Duodenal mucosa (tissue), 2 donors: ENCODE results near the gene SRSF9.

Experiments used
- H3K27ac ChIP-seq: one replicate; pipeline ENCODE4 v1.7.0; 2013; ENCODE audit warnings: low read depth, low read length
- H3K27me3 ChIP-seq, 2 donors: one replicate each; pipeline ENCODE4 v1.7.0; 2013; ENCODE audit warnings: low read length in 2 of 2, control low read depth in 1 of 2; ENCODE audit not compliant: insufficient read depth in 2 of 2, control insufficient read depth in 1 of 2
- H3K36me3 ChIP-seq, 2 donors: one replicate each; pipeline ENCODE4 v1.7.0; 2013; ENCODE audit warnings: low read length in 2 of 2, control low read depth in 1 of 2; ENCODE audit not compliant: insufficient read depth in 2 of 2, control insufficient read depth in 1 of 2
- H3K4me1 ChIP-seq, 2 donors: one replicate each; pipeline ENCODE4 v1.7.0; 2013; ENCODE audit warnings: low read length in 2 of 2, control low read depth in 1 of 2; ENCODE audit not compliant: insufficient read depth in 2 of 2, control insufficient read depth in 1 of 2
- H3K4me3 ChIP-seq, 2 donors: one replicate each; pipeline ENCODE4 v1.7.0; 2013; ENCODE audit warnings: low read length in 2 of 2, low read depth in 1 of 2
- H3K9ac ChIP-seq, 2 donors: one replicate each; pipeline ENCODE4 v1.7.0; 2013; ENCODE audit warnings: low read length in 2 of 2, low read depth in 1 of 2
- H3K9me3 ChIP-seq, 2 donors: one replicate each; pipeline ENCODE4 v1.7.0; 2013; ENCODE audit warnings: low read length in 2 of 2, control low read depth in 1 of 2; ENCODE audit not compliant: control insufficient read depth in 1 of 2

The SRSF9 gene

DNA sequence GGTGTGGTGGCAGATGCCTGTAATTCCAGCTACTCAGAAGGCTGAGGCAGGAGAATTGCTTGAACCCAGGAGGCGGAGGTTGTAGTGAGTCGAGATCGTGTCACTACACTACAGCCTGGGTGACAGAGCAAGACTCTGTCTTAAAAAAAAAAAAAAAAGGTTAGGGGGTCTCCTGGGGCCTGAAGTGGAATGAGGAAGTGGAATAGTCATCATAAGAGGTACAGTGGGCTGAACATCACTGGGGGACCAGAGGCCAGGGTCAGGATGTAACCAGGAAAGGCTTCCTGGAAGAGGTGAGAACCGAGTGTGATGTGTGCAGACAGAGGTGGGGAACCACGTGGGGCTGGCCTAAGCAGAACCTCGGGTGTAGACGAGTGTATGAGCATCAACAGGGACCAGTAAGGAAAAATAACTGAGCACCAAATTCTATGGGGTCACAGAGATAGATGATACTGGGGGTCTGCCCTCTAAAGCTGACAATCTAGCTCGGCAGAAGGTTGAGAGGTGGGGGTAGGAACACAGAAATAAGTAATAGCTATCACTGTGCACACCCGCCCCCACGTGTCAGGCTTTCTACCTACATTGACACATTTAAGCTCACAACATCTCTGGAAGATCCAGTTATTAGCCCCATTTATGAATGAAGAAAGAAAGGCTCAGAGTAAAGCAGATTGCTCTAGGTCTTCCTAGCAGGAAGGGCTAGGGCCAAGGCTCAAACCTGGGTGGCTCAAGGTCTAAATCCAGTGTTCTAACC lies 36.6 kb downstream of the SRSF9 start:
- H3K9me3 ChIP-seq: no peaks in the 10 kb centered on the region
- H3K4me1 ChIP-seq: peaks cover 4 to 12% of the 10 kb centered on the region in 2 donors
- no peak overlapping the region for H3K27ac ChIP-seq
- no peak overlapping the region for H3K9ac ChIP-seq
- no peak overlapping the region for H3K4me3 ChIP-seq
- no peaks in the 10 kb centered on the region for H3K27me3 ChIP-seq
- H3K36me3 ChIP-seq: no peaks in the 10 kb centered on the region

DNA sequence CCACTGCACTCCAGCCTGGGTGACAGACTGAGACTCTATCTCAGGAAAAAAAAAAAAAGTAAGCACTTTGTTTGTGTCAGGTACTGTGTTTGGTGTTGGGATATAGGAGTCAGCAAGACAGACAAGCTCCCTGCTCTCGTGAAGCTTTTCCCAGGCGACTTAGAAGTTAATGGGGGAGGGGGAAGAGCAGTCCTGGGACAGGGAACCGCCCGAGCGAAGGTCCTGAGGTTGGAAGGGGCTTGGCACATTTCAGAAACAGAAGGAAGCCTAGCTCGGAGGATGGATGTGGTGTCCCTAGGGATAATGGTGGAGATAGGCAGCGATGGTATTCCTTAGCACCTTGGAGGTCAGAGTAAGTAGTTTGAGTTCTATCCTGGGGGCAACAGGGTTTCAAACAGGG lies 40.2 kb downstream of the SRSF9 start:
- H3K9ac ChIP-seq: no peak overlapping the region
- H3K27me3 ChIP-seq: no peaks in the 10 kb centered on the region
- H3K4me3 ChIP-seq: no peak overlapping the region
- H3K36me3 ChIP-seq: no peaks in the 10 kb centered on the region
- no peak overlapping the region for H3K27ac ChIP-seq
- H3K4me1 ChIP-seq: peaks cover 4 to 5% of the 10 kb centered on the region in 2 donors
- H3K9me3 ChIP-seq: no peaks in the 10 kb centered on the region

DNA sequence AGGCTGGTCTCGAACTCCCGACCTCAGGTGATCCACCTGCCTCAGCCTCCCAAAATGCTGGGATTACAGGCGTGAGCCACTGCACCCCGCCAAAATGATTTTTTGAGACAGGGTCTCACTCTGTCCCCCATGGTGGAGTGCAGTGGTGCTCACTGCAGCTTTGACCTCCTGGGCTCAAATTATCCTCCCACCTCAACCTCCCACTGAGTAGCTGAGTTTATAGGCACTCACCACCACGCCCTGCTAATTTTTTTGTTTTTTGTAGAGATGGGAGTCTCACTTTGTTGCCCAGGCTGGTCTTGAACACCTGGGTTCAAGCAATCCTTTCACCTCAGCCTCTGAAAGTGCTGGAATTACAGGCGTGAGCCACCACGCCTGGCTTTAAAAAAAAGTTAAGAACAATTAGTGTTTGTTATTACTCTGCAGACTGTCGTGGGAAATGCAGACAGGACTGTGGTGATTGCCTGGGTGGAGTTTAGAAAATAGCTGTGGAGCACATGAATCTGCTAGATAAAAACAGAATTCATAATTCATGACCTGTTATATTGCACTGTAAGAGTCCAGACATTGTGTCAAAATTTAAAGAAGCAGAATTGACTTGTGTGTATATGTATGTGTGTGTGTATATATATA lies 40.8 kb downstream of the SRSF9 start:
- H3K27ac ChIP-seq: no peak overlapping the region

DNA sequence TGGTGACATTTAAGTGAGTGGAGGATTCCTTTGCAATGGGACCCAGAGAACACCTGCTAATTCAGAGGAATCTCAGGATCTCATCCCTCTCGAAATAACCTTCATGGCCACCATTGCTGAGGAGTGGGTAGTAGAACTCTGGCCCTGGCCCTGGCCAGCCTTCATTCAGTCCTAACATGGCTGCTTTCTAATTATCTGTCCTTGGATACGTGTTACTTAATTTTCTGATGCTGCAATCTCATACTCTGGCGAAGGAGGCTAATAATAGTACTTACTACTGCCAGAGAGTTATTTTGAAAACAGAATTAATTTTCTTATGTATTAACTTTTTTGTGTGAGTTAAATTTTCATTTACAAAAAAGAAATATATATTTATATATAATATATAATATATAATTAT lies 43.8 kb downstream of the SRSF9 start:
- no peak overlapping the region for H3K4me3 ChIP-seq
- peaks cover 4 to 5% of the 10 kb centered on the region in 2 donors for H3K4me1 ChIP-seq
- no peak overlapping the region for H3K27ac ChIP-seq

More for the DNA sequence above, 40.8 kb downstream of the SRSF9 start:
- H3K9ac ChIP-seq: no peak overlapping the region
- no peak overlapping the region for H3K4me3 ChIP-seq
- no peaks in the 10 kb centered on the region for H3K9me3 ChIP-seq
- no peaks in the 10 kb centered on the region for H3K27me3 ChIP-seq
- H3K36me3 ChIP-seq: no peaks in the 10 kb centered on the region
- H3K4me1 ChIP-seq: peaks cover 4 to 5% of the 10 kb centered on the region in 2 donors

DNA sequence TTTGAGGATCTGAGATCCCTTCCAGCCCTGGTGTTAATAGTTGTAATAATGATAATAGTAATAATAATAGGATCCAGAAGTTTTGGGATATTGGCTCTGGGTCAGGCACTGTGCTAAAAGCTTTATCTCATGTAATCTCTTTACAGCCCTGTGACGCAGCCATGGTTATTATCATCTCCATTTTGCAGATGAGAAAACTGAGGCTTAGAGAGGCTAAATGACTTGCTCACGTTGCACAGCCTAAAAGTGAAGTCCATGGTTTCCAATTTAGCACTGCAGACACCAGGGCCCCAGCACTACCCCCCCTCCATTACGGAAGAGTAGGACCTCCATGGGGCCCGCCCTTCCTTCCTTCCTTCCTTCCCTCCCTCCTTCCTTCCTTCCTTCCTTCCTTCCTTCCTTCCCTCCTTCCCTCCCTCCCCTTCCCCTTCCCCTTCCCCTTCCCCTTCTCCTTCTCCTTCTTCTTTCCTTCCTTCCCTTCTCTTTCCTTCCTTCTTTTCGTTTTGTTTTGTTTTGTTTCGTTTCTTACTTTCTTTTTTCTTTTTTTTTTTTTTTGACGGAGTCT lies 46.6 kb downstream of the SRSF9 start:
- no peak overlapping the region for H3K4me3 ChIP-seq
- no peak overlapping the region for H3K9ac ChIP-seq
- H3K9me3 ChIP-seq: no peaks in the 10 kb centered on the region
- H3K27ac ChIP-seq: no peak overlapping the region
- H3K36me3 ChIP-seq: no peaks in the 10 kb centered on the region
- H3K4me1 ChIP-seq: no peaks in the 10 kb centered on the region
- no peaks in the 10 kb centered on the region for H3K27me3 ChIP-seq

More for the DNA sequence above, 43.8 kb downstream of the SRSF9 start:
- H3K9me3 ChIP-seq: no peaks in the 10 kb centered on the region
- H3K36me3 ChIP-seq: no peaks in the 10 kb centered on the region
- H3K27me3 ChIP-seq: no peaks in the 10 kb centered on the region
- H3K9ac ChIP-seq: no peak overlapping the region

- no peak overlapping the region for H3K27ac ChIP-seq
- no peaks in the 10 kb centered on the region for H3K36me3 ChIP-seq
- H3K27me3 ChIP-seq: no peaks in the 10 kb centered on the region
- H3K9ac ChIP-seq: no peak overlapping the region
- no peak overlapping the region for H3K4me3 ChIP-seq
- H3K4me1 ChIP-seq: no peaks in the 10 kb centered on the region
- no peaks in the 10 kb centered on the region for H3K9me3 ChIP-seq
Measured at GRCh38 chr12:120421701-120422100, 47.8 kb downstream of the SRSF9 start.

DNA sequence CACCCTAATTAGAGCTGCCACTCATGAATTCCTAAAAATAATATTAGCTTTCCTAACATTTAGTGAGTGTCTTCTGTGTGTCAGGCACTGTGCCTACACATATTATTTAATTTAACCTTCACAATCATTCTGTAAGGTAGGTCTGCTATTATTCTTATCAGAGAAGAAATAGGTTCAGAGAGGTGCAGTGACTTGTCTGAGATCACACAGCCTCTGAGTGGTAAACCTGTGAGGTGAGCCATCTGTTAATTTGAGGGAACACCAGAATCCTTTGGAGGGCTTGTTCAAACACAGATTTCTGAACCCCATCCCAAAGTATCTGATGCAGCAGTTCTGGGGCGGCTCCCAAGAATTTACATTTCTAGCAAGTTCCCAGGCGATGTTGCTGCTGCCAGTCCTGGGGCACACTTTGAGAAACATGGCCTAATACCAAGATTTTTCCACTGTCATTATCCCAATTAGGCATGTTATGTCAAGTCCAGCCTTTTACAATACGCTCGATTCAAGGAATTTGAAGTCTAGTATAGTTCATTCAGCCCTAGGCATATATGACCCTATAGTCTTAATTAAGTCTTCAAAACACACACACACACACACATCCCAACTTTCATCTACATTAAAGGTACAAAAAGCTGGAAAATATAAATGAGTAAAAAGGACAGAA lies 51.5 kb downstream of the SRSF9 start:
- no peak overlapping the region for H3K9ac ChIP-seq
- peaks cover 0 to 6% of the 10 kb centered on the region in 2 donors for H3K4me1 ChIP-seq
- H3K36me3 ChIP-seq: no peaks in the 10 kb centered on the region
- H3K4me3 ChIP-seq: no peak overlapping the region
- no peaks in the 10 kb centered on the region for H3K27me3 ChIP-seq
- H3K27ac ChIP-seq: no peak overlapping the region
- no peaks in the 10 kb centered on the region for H3K9me3 ChIP-seq

- Histone ChIP-seq H3K9me3 (no peaks in the 10 kb centered on the region), H3K4me3 (no peak overlapping the region), H3K9ac (no peak overlapping the region), H3K36me3 (no peaks in the 10 kb centered on the region), H3K27ac (no peak overlapping the region), H3K27me3 (no peaks in the 10 kb centered on the region), H3K4me1 (peaks cover 0 to 6% of the 10 kb centered on the region in 2 donors)
Measured at GRCh38 chr12:120416490-120417216, 52.9 kb downstream of the SRSF9 start.

GRCh38 chr12:120413901-120414695 lies 55.5 kb downstream of the SRSF9 start:
- Histone ChIP-seq H3K4me1 (peaks cover 0 to 6% of the 10 kb centered on the region in 2 donors), H3K9me3 (no peaks in the 10 kb centered on the region), H3K36me3 (no peaks in the 10 kb centered on the region), H3K9ac (no peak overlapping the region), H3K27me3 (no peaks in the 10 kb centered on the region), H3K4me3 (no peak overlapping the region), H3K27ac (no peak overlapping the region)
